HepG2 (cell line): ENCODE measurements around the gene ANKRD60. TPM values are rescaled to one million over a fixed set of nuclear protein-coding genes. Genes with fewer than 3 reads are reported as not detected.

Experiments
- ARID4A ChIP-seq: sonication (generic); formaldehyde crosslinking; IDR thresholded peaks from 2 replicates; pipeline ENCODE4 v1.5.0; 2020; ENCODE audit warnings: mild to moderate bottlenecking, missing genetic modification reagents, borderline replicate concordance
- ARNT ChIP-seq: fragments of 450-650 bp; IDR thresholded peaks from 2 replicates; pipeline ENCODE4 v1.6.1; 2017
- BRCA1 ChIP-seq: sonication (generic); formaldehyde crosslinking; IDR thresholded peaks from 2 replicates; pipeline ENCODE4 v1.4.0; 2020; ENCODE audit warnings: missing genetic modification reagents
- HNRNPUL1 ChIP-seq: fragments of 200-400 bp; formaldehyde crosslinking; IDR thresholded peaks from 2 replicates; pipeline ENCODE4 v1.6.1; 2017; ENCODE audit warnings: low read depth, mild to moderate bottlenecking, low read length, moderate library complexity
- MAZ ChIP-seq, 2 experiments: sonication (generic) in 1 of 2; formaldehyde crosslinking in 1 of 2; IDR thresholded peaks; 2 replicates each; pipeline versions ENCODE4 v1.5.0 to v1.6.1; 2012 to 2020; ENCODE audit warnings: low read depth in 2 of 2, mild to moderate bottlenecking in 2 of 2, borderline replicate concordance in 1 of 2, improper control_type of control experiment in 1 of 2, low read length in 1 of 2, missing genetic modification reagents in 1 of 2, moderate library complexity in 1 of 2
- MYNN ChIP-seq: sonication (generic); formaldehyde crosslinking; IDR thresholded peaks from 2 replicates; pipeline ENCODE4 v1.4.0; 2020; ENCODE audit warnings: mild to moderate bottlenecking, low read depth, missing genetic modification reagents
- NR2F6 ChIP-seq, 2 experiments: IDR thresholded peaks; 2 replicates each; pipeline ENCODE4 v1.6.1; 2016; ENCODE audit warnings: antibody characterized with exemption in 1 of 2, mild to moderate bottlenecking in 1 of 2
- SNAPC2 ChIP-seq: sonication (generic); formaldehyde crosslinking; IDR thresholded peaks from 2 replicates; pipeline ENCODE4 v1.8.1; 2022; ENCODE audit warnings: mild to moderate bottlenecking, missing genetic modification reagents
- TBX2 ChIP-seq: sonication (generic); formaldehyde crosslinking; IDR thresholded peaks from 2 replicates; pipeline ENCODE4 v1.5.0; 2020; ENCODE audit warnings: missing genetic modification reagents, mild to moderate bottlenecking, borderline replicate concordance
- ZFP90 ChIP-seq: sonication (generic); formaldehyde crosslinking; IDR thresholded peaks from 2 replicates; pipeline ENCODE4 v1.8.0; 2022; ENCODE audit warnings: missing genetic modification reagents, mild to moderate bottlenecking, inconsistent platforms, borderline replicate concordance
- ZNF770 ChIP-seq: sonication (generic); formaldehyde crosslinking; IDR thresholded peaks from 2 replicates; pipeline ENCODE4 v1.5.0; 2020; ENCODE audit warnings: mild to moderate bottlenecking, missing genetic modification reagents
- ZNF800 ChIP-seq: sonication (generic); formaldehyde crosslinking; IDR thresholded peaks from 2 replicates; pipeline ENCODE4 v1.4.0; 2020; ENCODE audit warnings: missing genetic modification reagents
- ZSCAN9 ChIP-seq: IDR thresholded peaks from 2 replicates; pipeline ENCODE4 v1.6.1; 2016; ENCODE audit warnings: borderline replicate concordance
- polyA plus RNA-seq, 8 experiments: library from polyadenylated mRNA; depleted of rRNA in 3 of 8; stranded (reverse) in 7 of 8; unstranded in 1 of 8; fragments of >200 nt; fragmentation: Illumina TruSeq in 4 of 8; extraction: Trizol in 4 of 8; gene quantifications; 2 replicates each; pipeline versions ENCODE4 v1.2.1 to v1.2.3, GENCODE V29; 2011 to 2016; ENCODE audit warnings: low read depth in 4 of 8, missing spikeins in 1 of 8, mixed read lengths in 1 of 8; ENCODE audit not compliant: insufficient read depth in 1 of 8
- total RNA-seq, 5 experiments: library from RNA; depleted of rRNA; stranded (reverse); fragments of >200 nt; fragmentation: Illumina TruSeq; extraction: Trizol; gene quantifications; 2 replicates each; pipeline ENCODE4 v1.2.3, GENCODE V29; 2016; ENCODE audit warnings: low read depth in 1 of 5
- TF ChIP-seq, protein P1 (sequence below): sonication (generic); formaldehyde crosslinking; IDR thresholded peaks from 2 replicates; pipeline ENCODE4 v1.8.1; 2022; ENCODE audit warnings: low read depth, mild to moderate bottlenecking, missing genetic modification reagents
- TF ChIP-seq, protein P2 (sequence below): sonication (generic); formaldehyde crosslinking; IDR thresholded peaks from 2 replicates; pipeline ENCODE4 v1.4.0; 2020; ENCODE audit warnings: missing genetic modification reagents

The ANKRD60 gene
- total and polyA plus RNA-seq, 2 of the 13 experiments (the other 11 are each of a cell fraction or from before 2014, with no cell fraction given) = not detected

- TF ChIP-seq ZFP90 (CRISPR knock-in tag) (peak; percentile 63; the same call in 1 of the 2 replicates), TBX2 (CRISPR knock-in tag) (peak; percentile 41; the same call in 1 of the 2 replicates), ZNF770 (CRISPR knock-in tag) (no peak), ZNF800 (CRISPR knock-in tag) (peak; percentile 84), ARNT (no peak), HNRNPUL1 (no peak), MYNN (CRISPR knock-in tag) (no peak), SNAPC2 (CRISPR knock-in tag) (no peak), NR2F6 (IDR thresholded peaks at IDR 0.05) (no peak), NR2F6 (CRISPR knock-in tag; IDR thresholded peaks at IDR 0.05) (peak; percentile 57; the same call in 1 of the 2 replicates), ARID4A (CRISPR knock-in tag) (peak; percentile 51; the same call in 1 of the 2 replicates), ZSCAN9 (CRISPR knock-in tag) (peak; percentile 79; the same call in 1 of the 2 replicates), BRCA1 (CRISPR knock-in tag) (0 out of 2 replicates have a peak, but pooled peaks have one; percentile 24), MAZ (IDR thresholded peaks at IDR 0.05; ENCODE audit: borderline replicate concordance, low read depth, low read length) (no peak), MAZ (CRISPR knock-in tag; IDR thresholded peaks at IDR 0.05; ENCODE audit: low read depth) (no peak)
- TF ChIP-seq, protein P1, sequence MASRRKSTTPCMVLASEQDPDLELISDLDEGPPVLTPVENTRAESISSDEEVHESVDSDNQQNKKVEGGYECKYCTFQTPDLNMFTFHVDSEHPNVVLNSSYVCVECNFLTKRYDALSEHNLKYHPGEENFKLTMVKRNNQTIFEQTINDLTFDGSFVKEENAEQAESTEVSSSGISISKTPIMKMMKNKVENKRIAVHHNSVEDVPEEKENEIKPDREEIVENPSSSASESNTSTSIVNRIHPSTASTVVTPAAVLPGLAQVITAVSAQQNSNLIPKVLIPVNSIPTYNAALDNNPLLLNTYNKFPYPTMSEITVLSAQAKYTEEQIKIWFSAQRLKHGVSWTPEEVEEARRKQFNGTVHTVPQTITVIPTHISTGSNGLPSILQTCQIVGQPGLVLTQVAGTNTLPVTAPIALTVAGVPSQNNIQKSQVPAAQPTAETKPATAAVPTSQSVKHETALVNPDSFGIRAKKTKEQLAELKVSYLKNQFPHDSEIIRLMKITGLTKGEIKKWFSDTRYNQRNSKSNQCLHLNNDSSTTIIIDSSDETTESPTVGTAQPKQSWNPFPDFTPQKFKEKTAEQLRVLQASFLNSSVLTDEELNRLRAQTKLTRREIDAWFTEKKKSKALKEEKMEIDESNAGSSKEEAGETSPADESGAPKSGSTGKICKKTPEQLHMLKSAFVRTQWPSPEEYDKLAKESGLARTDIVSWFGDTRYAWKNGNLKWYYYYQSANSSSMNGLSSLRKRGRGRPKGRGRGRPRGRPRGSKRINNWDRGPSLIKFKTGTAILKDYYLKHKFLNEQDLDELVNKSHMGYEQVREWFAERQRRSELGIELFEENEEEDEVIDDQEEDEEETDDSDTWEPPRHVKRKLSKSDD (CRISPR knock-in tag) = no peak
- TF ChIP-seq, protein P2, sequence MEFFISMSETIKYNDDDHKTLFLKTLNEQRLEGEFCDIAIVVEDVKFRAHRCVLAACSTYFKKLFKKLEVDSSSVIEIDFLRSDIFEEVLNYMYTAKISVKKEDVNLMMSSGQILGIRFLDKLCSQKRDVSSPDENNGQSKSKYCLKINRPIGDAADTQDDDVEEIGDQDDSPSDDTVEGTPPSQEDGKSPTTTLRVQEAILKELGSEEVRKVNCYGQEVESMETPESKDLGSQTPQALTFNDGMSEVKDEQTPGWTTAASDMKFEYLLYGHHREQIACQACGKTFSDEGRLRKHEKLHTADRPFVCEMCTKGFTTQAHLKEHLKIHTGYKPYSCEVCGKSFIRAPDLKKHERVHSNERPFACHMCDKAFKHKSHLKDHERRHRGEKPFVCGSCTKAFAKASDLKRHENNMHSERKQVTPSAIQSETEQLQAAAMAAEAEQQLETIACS = no peak
Observed at GRCh38 chr20:58236612-58237317, 8.3 kb upstream of the ANKRD60 start (continued).
